GM23338 (cell line): ENCODE measurements around the gene TBX18. TPM values are rescaled to one million over a fixed set of nuclear protein-coding genes. Genes with fewer than 3 reads are reported as not detected.

ENCODE experiments used
- ATAC-seq: fragments of 200-7000 bp; cut with Tn5 transposase; 3 replicates; pipeline ENCODE4 v1.9.1; 2020
- DNase-seq: peaks from one replicate; pipeline ENCODE4 v3.0.0-alpha.2; 2015; ENCODE audit warnings: low spot score
- H2AFZ ChIP-seq: fragments of 200-600 bp; sonication (generic); 2 replicates; pipeline ENCODE4 v1.8.0; 2016; ENCODE audit warnings: antibody characterized with exemption, mild to moderate bottlenecking, moderate library complexity
- H3F3A ChIP-seq: fragments of 200-600 bp; sonication (generic); replicated peaks from 2 replicates; pipeline ENCODE4 v1.8.0; 2017; ENCODE audit warnings: antibody characterized with exemption, mixed run types, low read depth
- H3K27ac ChIP-seq: fragments of 200-600 bp; sonication (generic); 2 replicates; pipeline ENCODE4 v1.6.1; 2016; ENCODE audit warnings: low read depth
- H3K27me3 ChIP-seq: fragments of 200-600 bp; sonication (generic); 2 replicates; pipeline ENCODE4 v1.8.0; 2016; ENCODE audit warnings: mild to moderate bottlenecking, mixed run types, moderate library complexity; ENCODE audit not compliant: insufficient read depth
- H3K36me3 ChIP-seq: fragments of 200-600 bp; sonication (generic); 2 replicates; pipeline ENCODE4 v1.8.0; 2016; ENCODE audit warnings: mild to moderate bottlenecking; ENCODE audit not compliant: insufficient read depth
- H3K4me1 ChIP-seq: fragments of 200-600 bp; sonication (generic); 2 replicates; pipeline ENCODE4 v1.8.0; 2016; ENCODE audit warnings: mild to moderate bottlenecking, moderate library complexity; ENCODE audit not compliant: insufficient read depth
- H3K4me2 ChIP-seq: fragments of 200-600 bp; sonication (generic); 2 replicates; pipeline ENCODE4 v1.7.1; 2017; ENCODE audit warnings: mixed run types
- H3K4me3 ChIP-seq: fragments of 200-600 bp; sonication (generic); 2 replicates; pipeline ENCODE4 v1.6.1; 2016; ENCODE audit warnings: mixed run types
- H3K79me2 ChIP-seq: fragments of 200-600 bp; sonication (generic); replicated peaks from 2 replicates; pipeline ENCODE4 v1.8.0; 2017; ENCODE audit warnings: mild to moderate bottlenecking; ENCODE audit not compliant: insufficient read depth
- H3K9me2 ChIP-seq: fragments of 200-600 bp; sonication (generic); 2 replicates; pipeline ENCODE4 v1.8.0; 2017; ENCODE audit not compliant: insufficient read depth
- H4K20me1 ChIP-seq: fragments of 200-600 bp; sonication (generic); replicated peaks from 2 replicates; pipeline ENCODE4 v1.8.0; 2017; ENCODE audit warnings: mild to moderate bottlenecking; ENCODE audit not compliant: insufficient read depth
- H3K27ac Mint-ChIP-seq: 2 replicates; pipeline ENCODE4 v1.8.0; 2020; ENCODE audit warnings: inconsistent platforms, mild to moderate bottlenecking, moderate library complexity, mixed read lengths
- H3K27me3 Mint-ChIP-seq: 3 replicates; pipeline ENCODE4 v1.8.0; 2022; ENCODE audit warnings: low read depth, mild to moderate bottlenecking, moderate library complexity, mixed read lengths, inconsistent platforms; ENCODE audit not compliant: insufficient read depth, poor library complexity
- H3K36me3 Mint-ChIP-seq: 3 replicates; pipeline ENCODE4 v1.8.0; 2021; ENCODE audit warnings: low read depth, mild to moderate bottlenecking, inconsistent platforms, moderate library complexity, mixed read lengths
- H3K4me1 Mint-ChIP-seq: 3 replicates; pipeline ENCODE4 v1.8.0; 2020; ENCODE audit warnings: mild to moderate bottlenecking, inconsistent platforms, mixed read lengths
- H3K4me3 Mint-ChIP-seq: 3 replicates; pipeline ENCODE4 v1.8.0; 2021; ENCODE audit warnings: moderate library complexity, mild to moderate bottlenecking, inconsistent platforms, mixed read lengths
- H3K9me3 Mint-ChIP-seq: 3 replicates; pipeline ENCODE4 v1.8.0; 2020; ENCODE audit warnings: moderate library complexity, mild to moderate bottlenecking, inconsistent platforms, mixed read lengths
- CREB1 ChIP-seq: fragments of 250-450 bp; sonication (Bioruptor Pico); IDR thresholded peaks from 2 replicates; pipeline ENCODE4 v1.5.0; 2020; ENCODE audit warnings: low read depth, mild to moderate bottlenecking, moderate library complexity
- ETS1 ChIP-seq: IDR thresholded peaks from 2 replicates; pipeline ENCODE4 v1.6.1; 2016; ENCODE audit warnings: antibody characterized with exemption
- EZH2 ChIP-seq: fragments of 200-600 bp; sonication (generic); IDR thresholded peaks from one replicate; pipeline ENCODE4 v1.8.0; 2017; ENCODE audit warnings: antibody characterized with exemption, mild to moderate bottlenecking, low read depth; ENCODE audit not compliant: unreplicated experiment
- EZH2phosphoT487 ChIP-seq: fragments of 200-600 bp; sonication (generic); IDR thresholded peaks from one replicate; pipeline ENCODE4 v1.8.1; 2018; ENCODE audit warnings: antibody characterized with exemption; ENCODE audit not compliant: unreplicated experiment
- JUNB ChIP-seq: IDR thresholded peaks from one replicate; pipeline ENCODE4 v1.6.1; 2016; ENCODE audit warnings: antibody characterized with exemption; ENCODE audit not compliant: unreplicated experiment
- NANOG ChIP-seq: IDR thresholded peaks from 2 replicates; pipeline ENCODE4 v1.6.1; 2016; ENCODE audit warnings: antibody characterized with exemption, borderline replicate concordance
- POLR2AphosphoS5 ChIP-seq: IDR thresholded peaks from 2 replicates; pipeline ENCODE4 v1.6.1; 2016; ENCODE audit warnings: antibody characterized with exemption, low read depth
- ZNF462 ChIP-seq: fragments of 250-450 bp; sonication (Bioruptor Pico); IDR thresholded peaks from 2 replicates; pipeline ENCODE4 v1.5.0; 2020; ENCODE audit warnings: mild to moderate bottlenecking, moderate library complexity
- polyA plus RNA-seq: library from polyadenylated mRNA; unstranded; fragments of >200 nt; fragmentation: Nextera tagmentation; extraction: Ambion mirVana; gene quantifications from 2 replicates; pipeline ENCODE4 v1.2.1, GENCODE V29; 2016
- total RNA-seq: library from RNA; depleted of rRNA; stranded (reverse); fragments of >200 nt; shearing (Covaris generic); gene quantifications from 2 replicates; pipeline ENCODE4 v1.2.3, GENCODE V29; 2014

The TBX18 gene
- total and polyA plus RNA-seq, 2 experiments from 2014 or later: 0.03 TPM; not detected in 1

- TF ChIP-seq POLR2AphosphoS5 (no peak), EZH2 (no peak), ZNF462 (no peak), JUNB (no peak), EZH2phosphoT487 (no peak), NANOG (no peak)
These were observed 45.1 kb upstream of the TBX18 start (continued) for GRCh38 chr6:84809455-84809854.

GRCh38 chr6:84808491-84809061 lies 44.2 kb upstream of the TBX18 start:
- Mint-ChIP-seq H3K36me3 (no peaks in the 10 kb centered on the region), H3K4me3 (no peak overlapping the region), H3K27ac (no peak overlapping the region), H3K9me3 (no peaks in the 10 kb centered on the region), H3K27me3 (peaks cover 3% of the 10 kb centered on the region), H3K4me1 (peaks cover 5% of the 10 kb centered on the region; the same call in 2 of the 3 replicates)
- no peaks in the 10 kb centered on the region for H4K20me1 ChIP-seq
- H3K27ac ChIP-seq: no peak overlapping the region
- H3K4me3 ChIP-seq: no peak overlapping the region
- ATAC-seq (no peak), DNase-seq (no peak)
- no peaks in the 10 kb centered on the region for H3K36me3 ChIP-seq
- no peak overlapping the region for H3K4me2 ChIP-seq
- no peaks in the 10 kb centered on the region for H3K27me3 ChIP-seq
- H3K79me2 ChIP-seq: no peaks in the 10 kb centered on the region
- no peaks in the 10 kb centered on the region for H3K4me1 ChIP-seq
- no peaks in the 10 kb centered on the region for H3F3A ChIP-seq
- H2AFZ ChIP-seq: no peak overlapping the region
- TF ChIP-seq CREB1: no peak
- TF ChIP-seq ZNF462: no peak
- TF ChIP-seq NANOG: no peak
- TF ChIP-seq EZH2phosphoT487: no peak
- TF ChIP-seq ETS1: no peak
- no peaks in the 10 kb centered on the region for H3K9me2 ChIP-seq
